IMR-90 (cell line): ENCODE measurements around the gene CEBPG. TPM values are rescaled to one million over a fixed set of nuclear protein-coding genes. Genes with fewer than 3 reads are reported as not detected.

Experiments used
- ATAC-seq: fragments of 200-7000 bp; cut with Tn5 transposase; 2 replicates; pipeline ENCODE4 v1.9.1; 2020; ENCODE audit warnings: low read depth, mild to moderate bottlenecking, moderate library complexity
- BruUV-seq: library from RNA; stranded (reverse); fragments of 400-500 nt; replicated peaks from 2 replicates; lab custom pipeline; 2021; lab: Mats Ljungman, UMichigan
- CTCF ChIA-PET: fragments of 300-600 bp; formaldehyde crosslinking; extraction: SDS; loops from one replicate; lab custom pipeline; 2021; ENCODE audit warnings: antibody characterized with exemption; lab: Yijun Ruan, JAX
- POLR2A ChIA-PET: fragments of 300-600 bp; sonication (Branson Sonifier 250); formaldehyde crosslinking; loops from one replicate; lab custom pipeline; 2022; ENCODE audit warnings: antibody characterized with exemption; ENCODE audit not compliant: unreplicated experiment; lab: Charles Lee
- DNase-seq: peaks from one replicate; pipeline ENCODE4 v3.0.0; 2013
- H2AFZ ChIP-seq: replicated peaks from 2 replicates; pipeline ENCODE3; 2013; ENCODE audit warnings: low read length, mild to moderate bottlenecking; ENCODE audit not compliant: poor library complexity
- H2AK5ac ChIP-seq: 2 replicates; pipeline ENCODE4 v1.6.1; 2013; ENCODE audit warnings: low read depth, low read length, inconsistent platforms
- H2AK9ac ChIP-seq: replicated peaks from 2 replicates; pipeline ENCODE3; 2013; ENCODE audit warnings: mild to moderate bottlenecking, low read depth, low read length, moderate library complexity; ENCODE audit not compliant: poor library complexity
- H2BK120ac ChIP-seq: 2 replicates; pipeline ENCODE4 v1.6.1; 2013; ENCODE audit warnings: low read depth, low read length, inconsistent platforms
- H2BK15ac ChIP-seq: 3 replicates; pipeline ENCODE4 v1.6.1; 2013; ENCODE audit warnings: low read depth, low read length, inconsistent platforms
- H2BK20ac ChIP-seq: 2 replicates; pipeline ENCODE4 v1.6.1; 2013; ENCODE audit warnings: low read depth, mild to moderate bottlenecking, inconsistent platforms, low read length, moderate library complexity
- H2BK5ac ChIP-seq: 2 replicates; pipeline ENCODE4 v1.6.1; 2013; ENCODE audit warnings: mild to moderate bottlenecking, low read depth, low read length, inconsistent platforms; ENCODE audit not compliant: poor library complexity, severe bottlenecking
- H3K14ac ChIP-seq: replicated peaks from 2 replicates; pipeline ENCODE4 v1.6.1; 2013; ENCODE audit warnings: low read depth, low read length, inconsistent platforms
- H3K18ac ChIP-seq: 2 replicates; pipeline ENCODE4 v1.6.1; 2013; ENCODE audit warnings: low read depth, low read length, control low read depth
- H3K23ac ChIP-seq: 2 replicates; pipeline ENCODE4 v1.6.1; 2013; ENCODE audit warnings: low read depth, low read length, inconsistent platforms
- H3K27ac ChIP-seq: 2 replicates; pipeline ENCODE4 v1.5.1; 2013; ENCODE audit warnings: mild to moderate bottlenecking, control low read depth, low read length; ENCODE audit not compliant: insufficient read depth
- H3K27me3 ChIP-seq: 2 replicates; pipeline ENCODE4 v1.6.1; 2013; ENCODE audit warnings: low read length; ENCODE audit not compliant: control insufficient read depth, insufficient read depth
- H3K36me3 ChIP-seq: 2 replicates; pipeline ENCODE4 v1.6.1; 2013; ENCODE audit warnings: low read length, mixed read lengths; ENCODE audit not compliant: control insufficient read depth, insufficient read depth
- H3K4ac ChIP-seq: 2 replicates; pipeline ENCODE4 v1.6.1; 2013; ENCODE audit warnings: low read depth, low read length, inconsistent platforms
- H3K4me1 ChIP-seq: 2 replicates; pipeline ENCODE4 v1.6.1; 2013; ENCODE audit warnings: low read length, mixed read lengths; ENCODE audit not compliant: control insufficient read depth, insufficient read depth
- H3K4me2 ChIP-seq: 2 replicates; pipeline ENCODE4 v1.6.1; 2013; ENCODE audit warnings: low read depth, mild to moderate bottlenecking, control low read depth, low read length, moderate library complexity
- H3K4me3 ChIP-seq: 2 replicates; pipeline ENCODE4 v1.5.1; 2013; ENCODE audit warnings: low read depth, mild to moderate bottlenecking, control low read depth, low read length, moderate library complexity; ENCODE audit not compliant: insufficient read depth
- H3K56ac ChIP-seq: 2 replicates; pipeline ENCODE4 v1.6.1; 2013; ENCODE audit warnings: low read length, inconsistent platforms; ENCODE audit not compliant: insufficient read depth; ENCODE audit errors: extremely low read depth
- H3K79me1 ChIP-seq, 2 experiments: 2 replicates each; pipeline ENCODE4 v1.6.1; 2013; ENCODE audit warnings: low read length in 2 of 2, inconsistent platforms in 1 of 2, low read depth in 1 of 2
- H3K9ac ChIP-seq: 2 replicates; pipeline ENCODE4 v1.6.1; 2013; ENCODE audit warnings: low read depth, low read length, control low read depth
- H3K9me1 ChIP-seq: 2 replicates; pipeline ENCODE4 v1.6.1; 2013; ENCODE audit warnings: low read length, inconsistent platforms; ENCODE audit not compliant: insufficient read depth
- H3K9me3 ChIP-seq: 2 replicates; pipeline ENCODE4 v1.6.1; 2013; ENCODE audit warnings: low read length; ENCODE audit not compliant: control insufficient read depth, insufficient read depth
- H4K20me1 ChIP-seq: 2 replicates; pipeline ENCODE4 v1.6.1; 2013; ENCODE audit warnings: low read length, inconsistent platforms; ENCODE audit not compliant: insufficient read depth
- H4K5ac ChIP-seq: 2 replicates; pipeline ENCODE4 v1.6.1; 2013; ENCODE audit warnings: mild to moderate bottlenecking, low read depth, low read length, control low read depth
- H4K8ac ChIP-seq, 2 experiments: 2 replicates each; pipeline ENCODE4 v1.6.1; 2013; ENCODE audit warnings: low read depth in 2 of 2, low read length in 2 of 2, control low read depth in 1 of 2, inconsistent platforms in 1 of 2
- H4K91ac ChIP-seq: 2 replicates; pipeline ENCODE4 v1.6.1; 2013; ENCODE audit warnings: low read depth, low read length, inconsistent platforms; ENCODE audit not compliant: insufficient read depth
- CEBPB ChIP-seq: IDR thresholded peaks from 2 replicates; pipeline ENCODE4 v1.6.1; 2012; ENCODE audit warnings: low read depth, low read length, improper control_type of control experiment
- RCOR1 ChIP-seq: IDR thresholded peaks from 2 replicates; pipeline ENCODE4 v1.6.1; 2012; ENCODE audit warnings: mild to moderate bottlenecking, low read length, improper control_type of control experiment; ENCODE audit not compliant: insufficient replicate concordance
- WGBS, 2 experiments: methylation state at CpG; one replicate each; pipeline versions ENCODE4 v1.1.5 to v1.1.7; 2013; ENCODE audit warnings: missing lambda C conversion rate in 2 of 2; ENCODE audit not compliant: insufficient read length in 1 of 2; ENCODE audit errors: extremely low coverage in 2 of 2; 5-methylcytosine and 5-hydroxymethylcytosine counted together
- dilution Hi-C: fragments of 300-500 bp; cut with HindIII; formaldehyde crosslinking; loops from one replicate; pipeline ENCODE4 v1.14.3; 2018; ENCODE audit warnings: low sequenced_read_pairs; ENCODE audit not compliant: unreplicated experiment
- in situ Hi-C: fragments of 300-500 bp; cut with MboI; formaldehyde crosslinking; loops from 3 replicates; pipeline ENCODE4 v1.14.3; 2019; ENCODE audit warnings: low sequenced_read_pairs, inconsistent platforms, mixed read lengths
- intact Hi-C: fragments of 100-400 bp; cut with micrococcal nuclease; formaldehyde crosslinking; loops from 2 replicates; pipeline ENCODE4 v1.10.0; 2022
- polyA plus RNA-seq, 3 experiments: library from polyadenylated mRNA; depleted of rRNA; stranded (reverse); fragments of >200 nt; gene quantifications; 2 replicates each; pipeline ENCODE4 v1.2.3, GENCODE V29; 2012; ENCODE audit warnings: low replicate concordance in 1 of 3
- total RNA-seq: library from RNA; depleted of rRNA; stranded (reverse); fragments of >200 nt; gene quantifications from 2 replicates; pipeline ENCODE4 v1.2.3, GENCODE V29; 2012

CEBPG gene
- total and polyA plus RNA-seq, 2 of the 4 experiments (the other 2 are of a cell fraction), result 9.2 to 14.3 TPM

- ChIA-PET POLR2A (no interaction called here), CTCF (interaction anchor here (0.6 kb wide), 1 partner anchor 279 kb away, joined by 4 read pairs; no protein-coding TSS in a partner anchor)
- WGBS, 2 experiments, result 83% methylated on average over 1 of the region's 3 CpGs; no CpG with 5 or more reads in 1 of the 2 experiments
- no peak overlapping the region for H3K4me3 ChIP-seq
- H3K56ac ChIP-seq, result no peak overlapping the region
- H2BK20ac ChIP-seq, result no peak overlapping the region
- DNase-seq, result no peak
- no peak overlapping the region for H2BK5ac ChIP-seq
- H3K18ac ChIP-seq, result no peak overlapping the region
- ATAC-seq, result no peak
- no peaks in the 10 kb centered on the region for H4K20me1 ChIP-seq
- no peak overlapping the region for H3K4me2 ChIP-seq
- H3K27me3 ChIP-seq, result no peaks in the 10 kb centered on the region
- H3K27ac ChIP-seq, result no peak overlapping the region
- no TSS peak for BruUV-seq
- no peaks in the 10 kb centered on the region for H3K79me1 ChIP-seq
- no peaks in the 10 kb centered on the region for H3K9me1 ChIP-seq
- no peak overlapping the region for H4K5ac ChIP-seq
- no peak overlapping the region for H3K23ac ChIP-seq
- H2AK9ac ChIP-seq, result no peak overlapping the region
- H2BK120ac ChIP-seq, result no peak overlapping the region
- intact Hi-C loops (no loop called here), dilution Hi-C loops (no loop called here), in situ Hi-C loops (no loop called here)
- H4K91ac ChIP-seq, result no peak overlapping the region
- TF ChIP-seq RCOR1 (no peak), CEBPB (no peak)
- H2AFZ ChIP-seq, result no peak overlapping the region
- no peak overlapping the region for H4K8ac ChIP-seq
- H3K14ac ChIP-seq, result no peak overlapping the region
- no peak overlapping the region for H3K9ac ChIP-seq
- no peak overlapping the region for H2BK15ac ChIP-seq
- no peaks in the 10 kb centered on the region for H3K4me1 ChIP-seq
- H2AK5ac ChIP-seq, result no peak overlapping the region
- H3K9me3 ChIP-seq, result no peaks in the 10 kb centered on the region
- H3K4ac ChIP-seq, result no peak overlapping the region
- H3K36me3 ChIP-seq, result no peaks in the 10 kb centered on the region
Measured at GRCh38 chr19:33333642-33334041, 39.9 kb upstream of the CEBPG start.
